Measurements from ENCODE around the gene CDH2. TPM values are rescaled to one million over a fixed set of nuclear protein-coding genes. Genes with fewer than 3 reads are reported as not detected.

CDH2 gene
- total and polyA plus RNA-seq, 2 experiments from 2014 or later: 14.7 to 36.9 TPM

- no peak for TF ChIP-seq ZNF114 (CRISPR knock-in tag; IDR thresholded peaks at IDR 0.05)
- no peak for TF ChIP-seq CREB1 (CRISPR knock-in tag; IDR thresholded peaks at IDR 0.05; ENCODE audit: low read depth)
- no peak for TF ChIP-seq POLR2AphosphoS5 (IDR thresholded peaks at IDR 0.05; ENCODE audit: low read depth)
- TF ChIP-seq CTCF (conservative IDR thresholded peaks at IDR 0.05; ENCODE audit: low read depth in 2 of 2): no peak
- TF ChIP-seq EZH2 (IDR thresholded peaks at IDR 0.05; ENCODE audit: low read depth, unreplicated experiment): no peak
These were observed 35.1 kb upstream of the CDH2 start (continued) for GRCh38 chr18:28212060-28212459.

- Histone ChIP-seq H2AFZ (no peak overlapping the region), H3K4me2 (no peak overlapping the region), H3K79me2 (replicated peaks; ENCODE audit: insufficient read depth) (no peaks in the 10 kb centered on the region), H3K4me1 (ENCODE audit: insufficient read depth) (no peaks in the 10 kb centered on the region), H4K20me1 (replicated peaks; ENCODE audit: insufficient read depth) (no peaks in the 10 kb centered on the region), H3K27ac (ENCODE audit: low read depth) (no peak overlapping the region), H3K9me2 (ENCODE audit: insufficient read depth) (no peaks in the 10 kb centered on the region), H3K4me3 (no peak overlapping the region), H3F3A (replicated peaks; ENCODE audit: low read depth) (no peaks in the 10 kb centered on the region), H3K36me3 (ENCODE audit: insufficient read depth) (no peaks in the 10 kb centered on the region), H3K27me3 (ENCODE audit: insufficient read depth) (no peaks in the 10 kb centered on the region)
- Mint-ChIP-seq H3K4me1 (no peaks in the 10 kb centered on the region), H3K4me3 (no peak overlapping the region), H3K27me3 (ENCODE audit: insufficient read depth, low read depth, poor library complexity) (no peaks in the 10 kb centered on the region), H3K27ac (no peak overlapping the region), H3K9me3 (no peaks in the 10 kb centered on the region), H3K36me3 (ENCODE audit: low read depth) (no peaks in the 10 kb centered on the region)
- ATAC-seq (no peak), DNase-seq (ENCODE audit: low spot score) (no peak)
- TF ChIP-seq JUNB (IDR thresholded peaks at IDR 0.05; ENCODE audit: unreplicated experiment): no peak
- no peak for TF ChIP-seq NANOG (IDR thresholded peaks at IDR 0.05; ENCODE audit: borderline replicate concordance)
- no peak for TF ChIP-seq ZNF331 (CRISPR knock-in tag; IDR thresholded peaks at IDR 0.05; ENCODE audit: low read depth)
- no peak for TF ChIP-seq CTCF (conservative IDR thresholded peaks at IDR 0.05; ENCODE audit: low read depth in 2 of 2)
- no peak for TF ChIP-seq POLR2AphosphoS5 (IDR thresholded peaks at IDR 0.05; ENCODE audit: low read depth)
- no peak for TF ChIP-seq ZNF114 (CRISPR knock-in tag; IDR thresholded peaks at IDR 0.05)
- no peak for TF ChIP-seq ZNF462 (CRISPR knock-in tag; IDR thresholded peaks at IDR 0.05)
- no peak for TF ChIP-seq ETS1 (IDR thresholded peaks at IDR 0.05)
These were observed 31.9 kb upstream of the CDH2 start for GRCh38 chr18:28208712-28209265.
